ENCODE data around the gene TMSB4X.
A peak's percentile ranks its signal among the peaks of the same experiment; 100 is the strongest.

Gene TMSB4X

DNA sequence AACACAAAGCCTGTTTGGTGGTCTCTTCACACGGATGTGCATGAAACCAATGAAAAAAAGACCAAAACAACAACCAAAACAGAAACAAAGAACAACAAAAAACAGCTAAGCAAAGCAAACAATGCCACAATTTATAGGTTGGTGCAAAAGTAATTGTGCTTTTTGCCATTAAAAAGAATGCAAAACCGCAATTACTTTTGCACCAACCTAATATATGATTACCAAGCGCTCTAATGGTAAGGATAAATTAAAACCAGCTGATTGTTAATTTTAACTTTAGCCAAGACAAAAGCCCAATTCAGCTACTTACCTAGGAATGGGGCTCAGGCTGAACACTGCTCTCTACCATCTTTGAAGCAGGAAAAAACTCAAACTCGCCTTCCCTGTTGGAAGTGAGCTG, 29.4 kb upstream of the TMSB4X start:
- no peak overlapping the region for H3K4me3 ChIP-seq (replicated peaks; ENCODE audit: insufficient read depth, low read length)
- no peak for DNase-seq (ENCODE audit: low read depth in 1 of 2, low spot score in 1 of 2)
- no peaks in the 10 kb centered on the region for H3K27me3 ChIP-seq (ENCODE audit: insufficient read depth, poor library complexity, severe bottlenecking)
- TF ChIP-seq GABPA (IDR thresholded peaks at IDR 0.05; ENCODE audit: low read depth), result no peak
- TF ChIP-seq SPI1 (IDR thresholded peaks at IDR 0.05; ENCODE audit: borderline replicate concordance, low read depth), result no peak
- TF ChIP-seq, protein P1, sequence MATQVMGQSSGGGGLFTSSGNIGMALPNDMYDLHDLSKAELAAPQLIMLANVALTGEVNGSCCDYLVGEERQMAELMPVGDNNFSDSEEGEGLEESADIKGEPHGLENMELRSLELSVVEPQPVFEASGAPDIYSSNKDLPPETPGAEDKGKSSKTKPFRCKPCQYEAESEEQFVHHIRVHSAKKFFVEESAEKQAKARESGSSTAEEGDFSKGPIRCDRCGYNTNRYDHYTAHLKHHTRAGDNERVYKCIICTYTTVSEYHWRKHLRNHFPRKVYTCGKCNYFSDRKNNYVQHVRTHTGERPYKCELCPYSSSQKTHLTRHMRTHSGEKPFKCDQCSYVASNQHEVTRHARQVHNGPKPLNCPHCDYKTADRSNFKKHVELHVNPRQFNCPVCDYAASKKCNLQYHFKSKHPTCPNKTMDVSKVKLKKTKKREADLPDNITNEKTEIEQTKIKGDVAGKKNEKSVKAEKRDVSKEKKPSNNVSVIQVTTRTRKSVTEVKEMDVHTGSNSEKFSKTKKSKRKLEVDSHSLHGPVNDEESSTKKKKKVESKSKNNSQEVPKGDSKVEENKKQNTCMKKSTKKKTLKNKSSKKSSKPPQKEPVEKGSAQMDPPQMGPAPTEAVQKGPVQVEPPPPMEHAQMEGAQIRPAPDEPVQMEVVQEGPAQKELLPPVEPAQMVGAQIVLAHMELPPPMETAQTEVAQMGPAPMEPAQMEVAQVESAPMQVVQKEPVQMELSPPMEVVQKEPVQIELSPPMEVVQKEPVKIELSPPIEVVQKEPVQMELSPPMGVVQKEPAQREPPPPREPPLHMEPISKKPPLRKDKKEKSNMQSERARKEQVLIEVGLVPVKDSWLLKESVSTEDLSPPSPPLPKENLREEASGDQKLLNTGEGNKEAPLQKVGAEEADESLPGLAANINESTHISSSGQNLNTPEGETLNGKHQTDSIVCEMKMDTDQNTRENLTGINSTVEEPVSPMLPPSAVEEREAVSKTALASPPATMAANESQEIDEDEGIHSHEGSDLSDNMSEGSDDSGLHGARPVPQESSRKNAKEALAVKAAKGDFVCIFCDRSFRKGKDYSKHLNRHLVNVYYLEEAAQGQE (IDR thresholded peaks at IDR 0.05; ENCODE audit: insufficient replicate concordance, low read depth), result no peak
- TF ChIP-seq POLR2AphosphoS5 (IDR thresholded peaks at IDR 0.05; ENCODE audit: low read depth), result no peak
- TF ChIP-seq, protein P2, sequence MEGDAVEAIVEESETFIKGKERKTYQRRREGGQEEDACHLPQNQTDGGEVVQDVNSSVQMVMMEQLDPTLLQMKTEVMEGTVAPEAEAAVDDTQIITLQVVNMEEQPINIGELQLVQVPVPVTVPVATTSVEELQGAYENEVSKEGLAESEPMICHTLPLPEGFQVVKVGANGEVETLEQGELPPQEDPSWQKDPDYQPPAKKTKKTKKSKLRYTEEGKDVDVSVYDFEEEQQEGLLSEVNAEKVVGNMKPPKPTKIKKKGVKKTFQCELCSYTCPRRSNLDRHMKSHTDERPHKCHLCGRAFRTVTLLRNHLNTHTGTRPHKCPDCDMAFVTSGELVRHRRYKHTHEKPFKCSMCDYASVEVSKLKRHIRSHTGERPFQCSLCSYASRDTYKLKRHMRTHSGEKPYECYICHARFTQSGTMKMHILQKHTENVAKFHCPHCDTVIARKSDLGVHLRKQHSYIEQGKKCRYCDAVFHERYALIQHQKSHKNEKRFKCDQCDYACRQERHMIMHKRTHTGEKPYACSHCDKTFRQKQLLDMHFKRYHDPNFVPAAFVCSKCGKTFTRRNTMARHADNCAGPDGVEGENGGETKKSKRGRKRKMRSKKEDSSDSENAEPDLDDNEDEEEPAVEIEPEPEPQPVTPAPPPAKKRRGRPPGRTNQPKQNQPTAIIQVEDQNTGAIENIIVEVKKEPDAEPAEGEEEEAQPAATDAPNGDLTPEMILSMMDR (IDR thresholded peaks at IDR 0.05; ENCODE audit: insufficient read depth, low read length), result no peak
- H3K27ac ChIP-seq (replicated peaks), result no peak overlapping the region

DNA sequence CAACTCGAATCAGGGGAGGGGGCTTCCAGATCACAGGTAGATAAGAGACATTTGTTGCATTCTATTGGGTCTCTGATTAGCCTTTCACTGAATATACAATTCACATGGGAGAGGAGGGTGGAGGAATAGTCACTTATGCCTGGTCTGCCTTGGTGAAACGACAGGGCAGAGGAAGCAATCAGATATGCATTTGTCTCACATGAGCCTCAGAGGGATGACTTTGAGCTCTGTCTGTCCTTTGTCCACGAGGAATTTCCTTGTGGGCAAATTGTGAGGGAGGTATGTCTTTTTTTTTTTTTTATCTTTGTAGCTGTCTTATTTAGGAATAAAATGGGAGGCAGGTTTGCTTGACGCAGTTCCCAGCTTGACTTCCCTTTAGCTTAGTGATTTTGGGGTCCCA, 28.5 kb upstream of the TMSB4X start:
- no peak for TF ChIP-seq POLR2AphosphoS5 (IDR thresholded peaks at IDR 0.05; ENCODE audit: low read depth)
- Histone ChIP-seq H3K4me3 (replicated peaks; ENCODE audit: insufficient read depth, low read length) (no peak overlapping the region), H3K27me3 (ENCODE audit: insufficient read depth, poor library complexity, severe bottlenecking) (no peaks in the 10 kb centered on the region), H3K27ac (replicated peaks) (no peak overlapping the region)
- DNase-seq (ENCODE audit: low read depth in 1 of 2, low spot score in 1 of 2), result no peak

DNA sequence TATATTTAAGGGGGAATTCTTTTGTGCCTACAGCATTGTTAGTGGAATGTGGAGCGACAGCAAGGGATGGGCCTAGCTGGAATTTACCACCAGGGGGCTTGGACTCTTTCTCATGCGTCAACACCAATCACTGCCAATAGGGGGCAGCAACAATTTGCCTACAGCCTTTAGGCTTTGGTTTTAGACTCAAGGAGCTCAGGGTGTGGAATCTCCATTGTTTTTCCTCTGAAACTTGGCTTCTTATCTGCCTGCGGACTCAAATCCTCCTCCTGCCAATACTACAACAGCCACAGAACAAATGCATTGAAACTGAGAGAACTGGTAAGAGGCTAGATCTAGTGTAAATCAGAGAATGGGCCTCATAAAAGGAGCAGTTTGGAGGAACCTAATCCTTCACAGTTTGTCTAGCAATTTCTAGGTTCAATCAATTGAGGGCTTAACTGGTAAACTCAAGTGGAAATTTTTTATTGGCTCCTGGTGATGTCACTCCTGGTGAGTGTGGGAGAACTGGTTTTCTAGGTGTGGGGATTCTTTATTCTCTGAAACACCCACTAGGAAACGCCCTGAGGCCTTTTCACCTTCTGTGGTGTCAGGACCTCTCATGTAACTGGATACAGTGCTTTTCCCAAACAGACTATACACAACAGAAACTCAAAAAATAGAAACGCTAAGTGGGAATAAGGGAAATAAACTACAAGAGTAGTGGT, 27.9 kb upstream of the TMSB4X start:
- peak in 1 of 2 experiments; percentile 89 for DNase-seq (ENCODE audit: low read depth in 1 of 2, low spot score in 1 of 2)
- Histone ChIP-seq H3K27me3 (ENCODE audit: insufficient read depth, poor library complexity, severe bottlenecking) (no peaks in the 10 kb centered on the region), H3K4me3 (replicated peaks; ENCODE audit: insufficient read depth, low read length) (no peak overlapping the region), H3K27ac (replicated peaks) (peak overlapping the region; percentile 59)
- TF ChIP-seq GABPA (IDR thresholded peaks at IDR 0.05; ENCODE audit: low read depth), result no peak
- TF ChIP-seq SPI1 (IDR thresholded peaks at IDR 0.05; ENCODE audit: borderline replicate concordance, low read depth), result no peak
- TF ChIP-seq, protein P2 (IDR thresholded peaks at IDR 0.05; ENCODE audit: insufficient read depth, low read length), result peak; percentile 86

DNA sequence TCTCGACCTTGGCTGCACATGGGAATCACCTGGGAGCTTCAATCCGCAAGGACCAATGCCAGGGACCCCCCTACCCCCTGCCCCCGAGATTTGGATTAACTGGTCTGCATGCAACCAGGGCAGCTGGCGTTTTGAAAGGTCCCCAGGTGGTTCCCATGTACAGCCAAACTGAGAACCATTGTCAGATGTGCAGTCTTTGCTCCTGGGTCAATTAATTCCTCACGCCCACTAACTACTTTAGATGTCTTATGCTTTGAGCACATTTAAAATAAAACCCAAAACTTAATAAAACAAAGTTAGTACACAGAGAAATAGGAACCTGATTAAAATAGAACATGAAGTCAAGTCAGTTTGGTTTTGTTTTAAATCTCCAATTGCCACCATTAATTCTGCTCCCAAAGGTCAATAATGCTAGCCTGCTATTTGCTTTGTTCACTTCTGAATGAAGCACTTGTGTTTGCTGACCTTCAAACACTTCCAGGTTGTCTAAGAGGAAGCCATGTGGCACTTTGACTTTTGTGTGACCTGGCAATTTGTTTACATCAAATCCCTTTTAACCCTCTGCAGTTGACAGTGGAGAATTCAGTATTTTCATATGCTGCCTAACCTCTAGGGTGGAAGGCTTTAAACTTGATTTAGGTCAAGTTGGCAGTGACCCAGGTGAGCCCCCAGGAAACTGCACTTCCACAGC, 27.2 kb upstream of the TMSB4X start:
- Histone ChIP-seq H3K4me3 (replicated peaks; ENCODE audit: insufficient read depth, low read length) (no peak overlapping the region), H3K27me3 (ENCODE audit: insufficient read depth, poor library complexity, severe bottlenecking) (no peaks in the 10 kb centered on the region), H3K27ac (replicated peaks) (peak overlapping the region; percentile 59)
- TF ChIP-seq SPI1 (IDR thresholded peaks at IDR 0.05; ENCODE audit: borderline replicate concordance, low read depth) (no peak), POLR2AphosphoS5 (IDR thresholded peaks at IDR 0.05; ENCODE audit: low read depth) (no peak), GABPA (IDR thresholded peaks at IDR 0.05; ENCODE audit: low read depth) (no peak)
- TF ChIP-seq, protein P2 (IDR thresholded peaks at IDR 0.05; ENCODE audit: insufficient read depth, low read length), result no peak
- TF ChIP-seq, protein P1 (IDR thresholded peaks at IDR 0.05; ENCODE audit: insufficient replicate concordance, low read depth), result no peak
- no peak for DNase-seq (ENCODE audit: low read depth in 1 of 2, low spot score in 1 of 2)
